Activated CD4-positive, alpha-beta T cell treated with anti-CD3 and anti-CD28 coated beads for 4 hours (primary cell): ENCODE measurements around the gene PDE4B.

Experiments
- DNase-seq, 2 donors: peaks; one replicate each; pipeline ENCODE4 v3.0.0-alpha.2; 2020

The PDE4B gene

GRCh38 chr1:65792669-65793358 is at the start of gene PDE4B:
Gene PDE4B (plus strand): TSS chr1:65792895.
- no peak for DNase-seq

DNA sequence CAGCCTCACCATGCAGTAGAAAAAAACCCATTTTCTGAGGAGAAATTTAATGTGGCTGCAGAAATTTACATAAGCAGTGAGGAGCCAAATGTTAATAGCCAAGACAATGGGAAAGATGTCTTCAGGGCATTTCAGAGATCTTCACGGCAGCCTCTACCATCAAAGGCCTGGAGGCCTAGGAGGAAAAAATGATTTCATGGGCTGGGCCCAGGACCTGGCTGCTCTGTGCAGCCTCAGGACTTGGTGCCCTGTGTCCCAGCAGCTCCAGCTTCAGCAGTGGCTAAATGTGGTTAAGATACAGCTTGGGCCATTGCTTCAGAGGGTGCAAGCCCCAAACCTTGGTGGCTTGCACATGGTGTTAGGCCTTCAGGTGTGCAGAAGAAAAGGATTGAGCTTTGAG is 48.0 kb upstream of the PDE4B start:
- no peak for DNase-seq

- no peak for DNase-seq
These were observed 40.7 kb upstream of the PDE4B start for GRCh38 chr1:65751961-65752360.

DNA sequence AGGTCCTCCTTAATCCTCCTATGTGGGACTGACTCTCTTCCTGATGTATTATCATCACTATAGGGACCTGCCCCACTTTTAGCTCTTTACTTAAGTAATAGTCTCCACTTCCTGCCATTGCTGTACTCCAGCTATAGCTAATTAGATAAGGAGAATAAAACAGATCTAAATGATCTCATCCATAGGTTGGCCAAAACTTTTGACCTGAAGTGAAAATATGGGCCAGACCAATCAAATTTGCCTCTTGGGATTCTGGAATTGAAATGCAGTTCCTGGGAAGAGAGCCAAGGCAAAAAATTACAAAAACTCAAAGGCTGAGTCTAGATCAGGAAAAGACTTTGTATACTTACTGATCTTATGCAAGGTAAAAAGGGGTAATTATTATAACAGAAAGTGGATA is 36.1 kb upstream of the PDE4B start:
- no peak for DNase-seq

DNA sequence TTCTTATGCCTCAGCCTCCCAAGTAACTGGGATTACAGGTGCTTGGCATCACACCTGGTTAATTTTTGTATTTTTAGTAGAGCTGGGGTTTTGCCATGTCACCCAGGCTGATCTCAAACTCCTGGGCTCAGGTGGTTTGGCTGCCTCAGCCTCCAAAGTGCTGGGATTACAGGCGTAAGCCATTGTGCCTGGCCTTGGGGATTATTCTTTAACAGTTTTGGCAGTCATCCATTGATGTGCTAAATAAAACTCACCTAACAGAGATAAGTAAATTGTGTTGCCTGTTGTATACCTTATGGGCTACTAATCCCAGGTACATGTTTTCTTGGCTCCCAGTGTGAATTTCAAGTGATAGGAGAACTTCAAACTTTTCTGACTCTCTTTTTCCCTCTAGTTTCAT is 35.2 kb upstream of the PDE4B start:
- DNase-seq = no peak

GRCh38 chr1:65758128-65758527 is 34.6 kb upstream of the PDE4B start:
- no peak for DNase-seq

DNA sequence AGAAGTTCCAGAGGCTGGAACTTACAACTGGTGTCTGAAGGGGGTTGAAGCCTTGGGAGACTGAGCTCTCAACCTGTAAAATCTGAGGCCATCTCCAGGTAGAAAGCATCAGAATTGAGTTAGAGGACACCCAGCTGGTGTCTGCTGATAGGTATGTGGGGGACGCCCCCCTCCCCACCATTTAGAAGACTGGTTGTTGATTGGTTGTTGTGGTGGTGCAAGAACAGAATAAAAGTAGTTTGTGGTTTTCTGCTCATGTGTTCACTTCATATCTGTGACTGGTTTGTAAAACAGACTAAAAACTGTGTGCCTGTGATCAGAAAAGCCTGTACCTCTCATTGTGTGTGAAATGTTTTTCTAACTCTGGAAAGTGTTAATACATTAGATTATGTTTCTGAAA is 33.2 kb upstream of the PDE4B start:
- no peak for DNase-seq

GRCh38 chr1:65762081-65762862 is 30.4 kb upstream of the PDE4B start:
- no peak for DNase-seq

DNA sequence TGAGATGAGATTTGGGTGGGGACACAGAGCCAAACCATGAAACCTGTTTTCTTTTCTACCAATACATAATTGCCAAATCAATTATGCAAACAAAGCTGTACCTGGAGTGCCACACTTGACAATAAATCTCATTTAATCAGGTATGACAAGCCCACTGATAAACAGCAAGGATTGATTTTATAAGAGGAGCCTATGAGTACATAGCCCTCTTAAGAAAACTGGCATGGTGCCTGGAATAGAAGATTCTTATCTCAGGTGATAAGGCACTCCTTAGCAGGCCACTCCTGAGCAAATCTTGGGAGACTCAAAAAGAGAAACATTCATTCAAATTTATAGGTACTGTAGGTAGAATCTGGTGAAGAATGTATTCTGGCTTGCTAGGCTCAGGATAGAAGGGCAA is 28.6 kb upstream of the PDE4B start:
- no peak for DNase-seq

DNA sequence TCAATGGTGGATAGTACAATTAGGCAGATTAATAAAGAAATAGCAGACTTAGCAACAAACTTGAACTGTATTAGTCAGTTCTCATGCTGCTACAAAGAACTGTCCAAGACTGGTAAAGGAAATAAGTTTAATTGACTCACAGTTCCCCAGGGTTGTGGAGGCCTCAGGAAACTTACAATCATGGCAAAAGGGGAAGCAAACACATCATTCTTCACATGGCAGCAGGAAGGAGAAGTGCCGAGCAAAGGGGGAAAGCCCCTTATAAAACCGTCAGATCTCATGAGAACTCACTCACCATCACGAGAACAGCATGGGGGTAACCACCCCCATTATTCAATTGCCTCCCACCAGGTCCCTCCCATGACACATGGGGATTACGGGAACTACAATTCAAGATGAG is 27.1 kb upstream of the PDE4B start:
- no peak for DNase-seq

DNA sequence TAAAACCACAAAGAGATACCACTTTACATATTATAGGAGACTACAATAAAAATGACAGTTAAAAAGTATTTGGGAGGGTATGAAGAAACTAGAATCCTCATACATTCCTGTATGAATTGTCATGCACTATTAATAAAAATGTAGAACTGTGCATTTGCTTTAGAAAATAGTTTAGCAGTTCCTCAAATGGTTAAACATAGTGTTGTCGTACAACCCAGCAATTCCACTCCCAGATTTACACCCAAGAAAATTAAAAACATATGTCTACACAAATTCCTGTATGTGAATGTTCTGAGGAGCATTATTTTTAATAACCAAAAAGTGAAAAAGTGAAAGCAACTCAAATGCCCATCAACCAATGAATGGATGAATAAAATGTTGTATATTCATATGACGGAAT is 23.1 kb upstream of the PDE4B start:
- no peak for DNase-seq

DNA sequence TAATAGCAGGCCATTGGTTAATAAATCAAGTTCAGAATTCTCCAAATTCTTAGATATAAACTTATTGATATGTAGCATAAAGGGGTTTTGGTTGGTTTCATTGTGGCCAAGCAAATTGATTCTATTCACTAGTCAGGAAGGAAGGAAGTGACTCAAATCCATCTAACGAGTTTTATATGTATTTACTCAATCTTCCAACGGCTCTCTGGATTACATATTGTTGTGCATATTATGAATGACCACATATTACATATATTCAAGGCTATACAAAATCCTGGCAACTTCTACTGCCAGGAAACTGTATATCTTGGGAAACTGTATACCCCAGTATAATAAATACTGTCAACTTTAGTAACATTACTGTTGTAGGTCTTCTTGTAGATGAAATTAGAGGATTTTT is 20.1 kb upstream of the PDE4B start:
- DNase-seq = no peak

DNA sequence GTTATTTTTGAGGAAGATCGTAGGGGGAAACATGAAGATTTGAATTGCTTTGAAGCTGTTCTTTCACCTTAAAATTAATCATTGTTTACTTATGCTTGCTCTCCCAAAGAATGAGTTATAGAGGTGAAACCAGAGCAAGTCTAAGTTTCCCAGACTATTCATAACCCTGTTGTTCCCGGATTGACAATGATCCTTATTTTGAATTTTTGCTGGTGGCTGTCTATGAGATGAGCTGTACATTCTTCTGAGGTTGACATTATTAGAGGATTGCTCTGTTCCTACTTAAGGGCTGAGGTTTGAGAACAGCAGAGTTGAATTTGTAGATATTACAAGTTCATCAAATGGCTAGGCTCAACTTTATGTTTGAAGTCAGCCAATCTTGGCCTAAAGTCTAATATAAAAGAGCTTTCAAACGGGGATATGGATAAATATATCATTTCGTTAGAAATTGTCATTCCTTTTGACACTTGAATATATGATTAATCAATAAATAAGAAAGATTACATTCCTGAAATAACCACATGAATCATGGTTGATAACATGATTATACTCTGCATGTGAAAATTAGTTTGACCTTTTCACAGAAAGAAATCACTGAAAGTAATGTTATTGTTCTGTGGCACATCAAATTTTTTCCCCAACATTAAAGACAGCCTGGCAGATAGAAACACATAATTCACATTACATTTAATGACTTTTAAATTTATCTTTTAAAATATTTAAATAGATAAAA is 19.1 kb upstream of the PDE4B start:
- DNase-seq = no peak

GRCh38 chr1:65788762-65789161 is 3.9 kb upstream of the PDE4B start:
- no peak for DNase-seq

GRCh38 chr1:65791396-65791795 is 1.3 kb upstream of the PDE4B start:
- no peak for DNase-seq

DNA sequence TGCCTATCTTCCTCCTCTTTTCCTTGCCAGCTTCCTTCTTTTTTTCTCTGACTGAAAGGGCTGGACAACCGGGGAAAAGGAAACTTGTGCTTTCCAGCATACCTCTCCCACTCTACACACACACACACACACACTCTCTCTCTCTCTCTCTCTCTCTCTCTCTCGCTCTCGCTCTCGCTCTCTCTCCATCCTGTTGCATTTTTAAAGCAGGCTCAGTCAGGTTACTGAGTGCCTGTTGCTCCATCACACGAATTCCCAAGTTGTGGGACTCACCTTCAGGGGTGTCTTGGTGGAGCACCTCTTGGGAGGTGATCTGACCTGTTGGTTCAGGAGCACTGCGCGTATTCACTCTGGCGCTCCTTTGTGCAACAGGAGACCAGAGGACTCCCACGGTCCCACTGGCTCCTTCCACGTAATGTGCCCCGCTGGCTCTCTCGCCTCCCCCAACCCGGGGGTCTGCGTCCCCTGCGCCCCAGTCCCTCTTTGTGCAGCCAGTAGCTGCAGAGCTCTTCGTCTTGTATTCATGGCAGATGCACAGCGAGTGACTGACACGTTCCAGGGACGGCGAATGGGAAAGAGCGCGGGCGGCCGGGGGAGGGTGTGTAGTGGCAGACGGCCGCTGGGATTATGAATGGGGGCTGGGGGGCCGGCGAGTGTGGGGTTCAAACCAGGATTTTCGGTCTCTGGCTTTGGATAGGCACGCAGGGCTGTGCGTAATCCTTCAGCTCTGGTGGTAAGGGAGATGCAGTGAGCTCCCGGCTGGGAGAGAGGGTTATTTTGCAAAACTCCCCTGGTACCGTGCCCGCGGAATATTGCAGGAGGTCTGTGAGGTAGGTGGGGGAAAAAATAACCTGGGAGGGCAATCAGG is 660 bp upstream of the PDE4B start:
- no peak for DNase-seq

DNA sequence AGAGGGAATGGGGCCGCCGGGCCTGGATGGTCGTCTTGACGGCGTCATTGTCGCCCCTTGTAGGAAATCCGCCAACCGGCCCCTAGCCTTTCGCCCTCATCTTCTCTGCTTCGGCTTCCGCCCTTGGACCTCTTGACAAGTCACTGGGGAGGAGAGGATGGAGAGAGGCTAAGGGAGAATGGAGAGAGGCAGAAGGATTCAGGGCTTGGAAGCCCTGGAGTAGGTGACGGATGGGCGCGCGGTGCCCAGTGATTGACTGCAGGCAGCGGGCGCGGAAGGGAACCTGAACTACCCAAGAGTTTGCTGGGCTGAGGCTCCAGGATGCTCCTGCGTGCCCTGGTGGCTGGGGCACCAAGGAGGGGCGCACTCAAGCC is 651 bp downstream of the PDE4B start:
- no peak for DNase-seq

DNA sequence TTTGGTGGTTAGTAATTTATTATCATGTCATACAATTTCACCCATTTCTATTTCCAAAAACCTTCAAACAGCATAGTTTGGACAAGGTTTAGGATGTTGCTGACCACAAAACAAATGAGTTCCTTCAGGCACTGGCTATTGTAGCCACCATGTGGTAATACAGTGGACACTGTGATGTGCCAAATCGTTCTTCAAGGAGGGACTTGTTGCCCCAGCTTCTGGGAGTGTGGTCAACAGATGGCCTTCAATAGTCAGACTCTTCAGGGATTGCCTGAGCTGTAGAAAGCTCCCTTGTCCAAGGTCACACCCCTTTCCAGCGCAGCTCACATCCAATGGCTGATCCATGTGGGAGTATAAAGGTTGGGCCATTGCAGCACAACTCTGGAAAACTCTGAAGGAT is 2.6 kb downstream of the PDE4B start:
- DNase-seq = no peak

- no peak for DNase-seq
These were observed 6.9 kb downstream of the PDE4B start for GRCh38 chr1:65799601-65800000.

GRCh38 chr1:65804584-65804983 is 11.9 kb downstream of the PDE4B start:
- no peak for DNase-seq

GRCh38 chr1:65812065-65812464 is 19.4 kb downstream of the PDE4B start:
- peak in 1 of 2 donors; percentile 3 for DNase-seq

DNA sequence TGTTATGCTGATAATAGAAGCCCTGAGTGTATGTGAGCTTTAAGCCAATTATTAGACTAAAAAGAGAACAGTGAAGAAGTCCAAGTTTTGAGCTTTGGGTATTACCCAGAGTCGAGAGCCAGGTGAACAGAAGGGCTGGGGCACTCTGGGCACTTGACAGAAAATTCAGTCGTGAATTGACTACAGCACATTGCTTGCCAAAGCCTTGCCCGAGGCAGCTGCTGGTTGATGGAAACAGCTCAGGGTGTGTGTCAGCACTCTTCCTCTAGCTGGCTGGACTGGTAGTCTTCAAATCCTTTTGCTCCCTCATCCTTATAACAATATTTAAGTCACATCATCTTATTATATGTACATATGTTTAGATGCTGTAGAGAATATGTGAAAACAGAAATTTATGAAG is 21.3 kb downstream of the PDE4B start:
- DNase-seq = no peak

DNA sequence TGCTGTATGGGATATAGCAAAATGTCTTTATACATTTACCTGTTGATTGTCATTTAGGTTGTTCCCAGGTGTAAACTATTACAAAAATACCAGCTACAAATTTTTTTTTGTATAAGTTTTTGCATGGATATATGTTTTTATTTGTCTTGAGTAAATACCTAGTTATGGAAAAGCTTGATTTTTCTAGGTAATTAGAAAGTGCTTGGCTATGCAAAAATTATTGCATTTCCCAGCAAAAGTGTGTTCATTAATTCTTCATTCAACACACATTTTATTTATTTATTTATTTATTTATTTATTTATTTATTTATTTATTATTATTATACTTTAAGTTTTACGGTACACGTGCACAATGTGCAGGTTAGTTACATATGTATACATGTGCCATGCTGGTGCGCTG is 22.1 kb downstream of the PDE4B start:
- DNase-seq = no peak
